Measurements from ENCODE around the gene PYGB.
A peak's percentile ranks its signal among the peaks of the same experiment; 100 is the strongest.

Gene PYGB

GRCh38 chr20:25225642-25226432, 22.0 kb upstream of the PYGB start:
- H3K27ac ChIP-seq, result peak overlapping the region; percentile 73
- TF ChIP-seq ZFX (IDR thresholded peaks at IDR 0.05; ENCODE audit: borderline replicate concordance), result no peak
- no peak for TF ChIP-seq CTCF (IDR thresholded peaks at IDR 0.05)

GRCh38 chr20:25226433-25227316, 21.2 kb upstream of the PYGB start:
- peak overlapping the region; percentile 73 for H3K27ac ChIP-seq
- TF ChIP-seq ZFX (IDR thresholded peaks at IDR 0.05; ENCODE audit: borderline replicate concordance) (no peak), CTCF (IDR thresholded peaks at IDR 0.05) (no peak)

GRCh38 chr20:25227317-25227831, 20.5 kb upstream of the PYGB start:
- no peak for TF ChIP-seq ZFX (IDR thresholded peaks at IDR 0.05; ENCODE audit: borderline replicate concordance)
- TF ChIP-seq CTCF (IDR thresholded peaks at IDR 0.05), result no peak
- peak overlapping the region; percentile 73 for H3K27ac ChIP-seq

GRCh38 chr20:25229486-25230165, 18.3 kb upstream of the PYGB start:
- TF ChIP-seq ZFX (IDR thresholded peaks at IDR 0.05; ENCODE audit: borderline replicate concordance) (no peak), CTCF (IDR thresholded peaks at IDR 0.05) (no peak)
- peak overlapping the region; percentile 91 for H3K27ac ChIP-seq

GRCh38 chr20:25230166-25230831, 17.6 kb upstream of the PYGB start:
- H3K27ac ChIP-seq, result peak overlapping the region; percentile 91
- TF ChIP-seq CTCF (IDR thresholded peaks at IDR 0.05) (no peak), ZFX (IDR thresholded peaks at IDR 0.05; ENCODE audit: borderline replicate concordance) (no peak)

GRCh38 chr20:25233016-25233772, 14.7 kb upstream of the PYGB start:
- no peak for TF ChIP-seq ZFX (IDR thresholded peaks at IDR 0.05; ENCODE audit: borderline replicate concordance)
- TF ChIP-seq CTCF (IDR thresholded peaks at IDR 0.05), result no peak
- peak overlapping the region; percentile 91 for H3K27ac ChIP-seq

- peak overlapping the region; percentile 91 for H3K27ac ChIP-seq
These were observed 13.7 kb upstream of the PYGB start for GRCh38 chr20:25234009-25234849.

Data from 22Rv1 (cell line).